ENCODE results near the gene MYMK. TPM values are rescaled to one million over a fixed set of nuclear protein-coding genes. Genes with fewer than 3 reads are reported as not detected.
A peak's percentile ranks its signal among the peaks of the same experiment; 100 is the strongest.

Gene MYMK
- total and polyA plus RNA-seq, 3 donors from 2014 or later = 0.87 TPM; not detected in 2

DNA sequence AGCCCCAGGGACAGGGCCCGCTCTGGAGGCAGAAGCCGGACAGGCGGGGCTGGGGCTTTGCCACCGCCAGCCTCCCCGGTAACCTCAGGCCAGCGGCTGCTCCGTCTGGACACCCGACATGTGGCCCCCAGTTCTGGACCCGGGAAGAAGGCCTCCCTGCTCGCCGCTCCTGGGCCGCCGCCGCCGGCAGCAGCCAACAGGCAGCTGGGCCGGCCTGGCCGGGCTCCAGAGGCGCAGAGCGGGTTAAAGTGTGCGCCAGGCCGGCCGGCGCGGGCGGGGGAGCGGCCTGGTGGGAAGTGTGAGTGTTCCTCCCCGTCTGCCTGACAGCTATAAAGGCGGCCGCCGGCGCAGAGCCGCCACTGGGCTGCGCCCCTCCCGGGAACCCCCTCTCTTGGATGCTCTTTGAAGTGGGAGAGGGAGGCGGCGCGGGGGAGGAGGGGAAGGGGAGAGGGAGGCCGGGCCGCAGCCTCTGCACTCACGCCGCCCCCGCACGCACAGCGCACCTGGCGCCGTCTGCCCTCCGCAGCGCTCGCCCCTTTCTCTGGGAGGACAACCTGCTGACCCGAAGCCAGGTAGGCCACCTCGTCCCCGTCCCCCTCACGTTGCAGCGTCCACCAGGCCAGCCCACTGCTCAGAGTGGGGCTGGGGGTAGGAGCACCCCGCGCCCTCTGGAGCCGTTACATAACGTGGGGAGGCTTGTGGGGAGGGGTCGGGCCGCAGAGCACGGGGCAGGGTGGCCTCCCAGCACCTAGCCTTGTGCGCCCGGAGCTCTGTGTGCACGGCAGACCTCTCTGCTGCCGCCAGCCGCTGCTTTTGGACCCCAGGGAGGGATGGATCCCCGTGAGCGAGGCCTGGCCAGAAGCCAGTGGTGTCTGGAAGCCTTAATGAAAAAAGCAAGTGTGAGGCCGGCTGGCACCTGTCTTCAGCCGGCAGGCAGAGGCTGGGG is 9.9 kb upstream of the MYMK start, which contains the start of gene ADAMTSL2:
Gene ADAMTSL2 (plus strand): TSS at position 359 of the 946 bp plus-strand sequence. CDS start 2,009 bp downstream, outside the sequence.
- Histone ChIP-seq H3K27ac (peak within 1 kb of the TSS; percentile 26 to 53), H3K36me3 (ENCODE audit: low read depth, missing control alignments) (no peaks in the 10 kb centered on the region), H3K4me3 (peak within 1 kb of the TSS; percentile 31 to 55), H3K27me3 (no peaks in the 10 kb centered on the region), H3K4me1 (peaks cover 32% of the 10 kb centered on the region), H3K9me3 (no peaks in the 10 kb centered on the region)
- WGBS, 2 donors = 1 to 2% methylated on average over 24 to 48 of the region's 70 CpGs
- intact Hi-C loops (cut with DNase I; ENCODE audit: low total_unique reads) = loop anchor here (10.0 kb wide), 1 partner anchor 200 kb away; the partner anchor contains the start of gene SARDH
- no peak for TF ChIP-seq POLR2A (IDR thresholded peaks at IDR 0.05)
- TF ChIP-seq, protein P1, sequence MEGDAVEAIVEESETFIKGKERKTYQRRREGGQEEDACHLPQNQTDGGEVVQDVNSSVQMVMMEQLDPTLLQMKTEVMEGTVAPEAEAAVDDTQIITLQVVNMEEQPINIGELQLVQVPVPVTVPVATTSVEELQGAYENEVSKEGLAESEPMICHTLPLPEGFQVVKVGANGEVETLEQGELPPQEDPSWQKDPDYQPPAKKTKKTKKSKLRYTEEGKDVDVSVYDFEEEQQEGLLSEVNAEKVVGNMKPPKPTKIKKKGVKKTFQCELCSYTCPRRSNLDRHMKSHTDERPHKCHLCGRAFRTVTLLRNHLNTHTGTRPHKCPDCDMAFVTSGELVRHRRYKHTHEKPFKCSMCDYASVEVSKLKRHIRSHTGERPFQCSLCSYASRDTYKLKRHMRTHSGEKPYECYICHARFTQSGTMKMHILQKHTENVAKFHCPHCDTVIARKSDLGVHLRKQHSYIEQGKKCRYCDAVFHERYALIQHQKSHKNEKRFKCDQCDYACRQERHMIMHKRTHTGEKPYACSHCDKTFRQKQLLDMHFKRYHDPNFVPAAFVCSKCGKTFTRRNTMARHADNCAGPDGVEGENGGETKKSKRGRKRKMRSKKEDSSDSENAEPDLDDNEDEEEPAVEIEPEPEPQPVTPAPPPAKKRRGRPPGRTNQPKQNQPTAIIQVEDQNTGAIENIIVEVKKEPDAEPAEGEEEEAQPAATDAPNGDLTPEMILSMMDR (IDR thresholded peaks at IDR 0.05) = no peak
- DNase-seq = peak; percentile 69

DNA sequence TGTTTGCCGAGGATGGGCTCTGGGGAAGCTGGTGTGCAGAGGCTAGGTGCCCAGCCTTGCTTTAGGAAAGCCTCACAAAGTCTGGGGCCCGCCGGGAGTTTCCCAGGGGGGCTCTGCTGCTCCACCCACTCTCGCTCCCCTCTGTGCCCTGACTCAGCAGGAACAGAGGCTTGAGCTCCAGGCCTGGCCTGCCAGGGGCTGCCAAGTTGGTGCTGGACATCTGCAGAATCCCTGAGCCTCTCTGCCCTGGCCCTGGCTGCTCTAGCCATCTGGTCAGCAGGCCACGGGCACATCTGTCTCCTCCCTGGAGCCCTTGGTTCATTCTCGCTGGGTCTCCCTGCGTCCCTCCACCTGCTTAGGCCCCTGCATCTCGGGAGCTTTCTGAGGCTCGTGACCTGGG is 9.1 kb upstream of the MYMK start:
- WGBS, 2 donors = 8 to 9% methylated on average over 8 to 9 of the region's 9 CpGs
- intact Hi-C loops (cut with DNase I; ENCODE audit: low total_unique reads) = loop anchor here (10.0 kb wide), 1 partner anchor 201 kb away; the partner anchor contains the start of gene SARDH
- peak overlapping the region; percentile 26 to 53 for H3K27ac ChIP-seq
- peak overlapping the region; percentile 31 to 55 for H3K4me3 ChIP-seq
- H3K27me3 ChIP-seq = no peaks in the 10 kb centered on the region
- no peaks in the 10 kb centered on the region for H3K36me3 ChIP-seq (ENCODE audit: low read depth, missing control alignments)
- no peaks in the 10 kb centered on the region for H3K9me3 ChIP-seq
- peaks cover 38% of the 10 kb centered on the region for H3K4me1 ChIP-seq
- TF ChIP-seq, protein P1 (IDR thresholded peaks at IDR 0.05) = no peak
- TF ChIP-seq POLR2A (IDR thresholded peaks at IDR 0.05) = no peak
- no peak for DNase-seq

DNA sequence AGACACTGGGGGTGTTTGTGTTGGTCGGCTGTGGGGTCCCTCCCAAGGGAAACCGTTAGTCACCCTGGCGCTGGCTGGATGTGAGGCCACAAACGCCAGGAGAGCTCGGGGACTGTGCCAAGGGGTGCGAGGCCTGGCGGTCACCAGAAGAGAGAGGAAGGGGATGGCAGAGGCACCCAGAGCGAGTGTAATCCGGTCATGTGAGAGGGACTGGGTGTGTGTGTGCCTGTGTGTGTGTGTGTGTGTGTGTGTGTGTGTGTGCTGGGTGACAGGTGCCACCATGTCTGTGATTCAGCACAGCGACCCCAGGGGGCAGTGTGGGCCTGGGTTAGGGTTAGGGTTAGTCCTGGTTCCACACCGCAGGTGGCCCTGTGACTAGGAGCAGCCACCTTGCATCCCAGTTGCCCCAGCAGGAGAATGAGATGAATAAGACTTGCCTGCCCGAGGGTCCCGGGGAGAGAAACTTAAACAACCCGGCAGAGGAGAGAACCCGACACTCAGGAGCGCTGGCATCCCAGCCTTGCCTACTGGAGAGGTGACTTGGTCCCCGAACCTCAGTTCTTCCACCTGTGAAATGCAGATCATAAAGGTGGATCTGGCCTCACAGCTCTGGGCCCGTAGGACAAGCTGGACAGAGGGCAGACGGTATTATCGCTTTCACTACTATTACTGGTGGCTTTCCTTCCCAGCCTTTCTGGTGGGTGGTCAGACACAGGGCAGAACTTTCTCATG is 8.3 kb upstream of the MYMK start:
- Histone ChIP-seq H3K36me3 (ENCODE audit: low read depth, missing control alignments) (no peaks in the 10 kb centered on the region), H3K9me3 (no peaks in the 10 kb centered on the region), H3K27ac (no peak overlapping the region), H3K4me1 (peaks cover 42% of the 10 kb centered on the region), H3K27me3 (no peaks in the 10 kb centered on the region), H3K4me3 (no peak overlapping the region)
- intact Hi-C loops (cut with DNase I; ENCODE audit: low total_unique reads) = loop anchor here (10.0 kb wide), 1 partner anchor 202 kb away; the partner anchor contains the start of gene SARDH
- WGBS, 2 donors = 78 to 85% methylated on average over 11 to 20 of the region's 20 CpGs
- DNase-seq = peak; percentile 67
- TF ChIP-seq, protein P1 (IDR thresholded peaks at IDR 0.05) = peak; percentile 9 to 58 (median 21)
- TF ChIP-seq POLR2A (IDR thresholded peaks at IDR 0.05) = no peak

DNA sequence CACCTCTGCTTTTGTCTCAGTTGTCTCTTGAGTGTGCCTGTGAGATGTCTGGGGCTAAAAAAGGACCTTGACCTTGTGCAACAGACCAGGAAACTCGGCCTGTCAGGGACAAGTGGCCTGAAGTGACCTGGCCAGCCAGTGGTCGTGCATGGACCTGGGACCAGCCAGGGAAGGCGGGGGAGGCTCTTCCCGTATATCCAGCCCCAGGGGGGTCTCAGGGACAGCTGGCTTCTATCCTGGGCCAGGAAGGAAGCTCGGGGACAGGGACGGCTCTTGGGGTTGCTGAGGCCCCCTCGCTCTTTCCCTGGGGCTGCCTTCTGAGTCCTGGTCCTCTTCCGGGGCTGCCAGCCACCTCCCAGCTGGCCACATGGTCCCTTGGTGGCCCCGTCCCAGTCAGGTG is 6.5 kb upstream of the MYMK start:
- H3K4me1 ChIP-seq = peaks cover 55% of the 10 kb centered on the region
- TF ChIP-seq POLR2A (IDR thresholded peaks at IDR 0.05) = no peak
- TF ChIP-seq, protein P1 (IDR thresholded peaks at IDR 0.05) = no peak
- H3K9me3 ChIP-seq = no peaks in the 10 kb centered on the region
- H3K27me3 ChIP-seq = no peaks in the 10 kb centered on the region
- intact Hi-C loops (cut with DNase I; ENCODE audit: low total_unique reads) = loop anchor here (10.0 kb wide), 1 partner anchor 204 kb away; the partner anchor contains the start of gene SARDH
- H3K27ac ChIP-seq = no peak overlapping the region
- H3K36me3 ChIP-seq (ENCODE audit: low read depth, missing control alignments) = no peaks in the 10 kb centered on the region
- H3K4me3 ChIP-seq = no peak overlapping the region
- DNase-seq = no peak
- WGBS, 2 donors = 69% methylated on average over 9 of the region's 9 CpGs; no CpG with 5 or more reads in 1 of the 2 donors
